Suprapubic skin (tissue), 4 donors: ENCODE results near the gene TMEM164.

Experiments used
- CTCF ChIP-seq, 2 donors: fragments of 200-600 bp in 1 of 2; fragments of 450-650 bp in 1 of 2; sonication (generic) in 1 of 2; IDR thresholded peaks; one replicate each; pipeline ENCODE4 v1.5.1; 2016 to 2019; ENCODE audit warnings: antibody characterized with exemption in 2 of 2, mild to moderate bottlenecking in 1 of 2, moderate library complexity in 1 of 2
- EP300 ChIP-seq: sonication (generic); formaldehyde crosslinking; IDR thresholded peaks from one replicate; pipeline ENCODE4 v1.6.1; 2017; ENCODE audit warnings: antibody characterized with exemption
- POLR2A ChIP-seq, 2 donors: fragments of 450-650 bp; IDR thresholded peaks; one replicate each; pipeline ENCODE4 v1.6.1; 2017; ENCODE audit warnings: antibody characterized with exemption in 2 of 2, mild to moderate bottlenecking in 2 of 2, moderate library complexity in 2 of 2
- POLR2AphosphoS5 ChIP-seq, 3 donors: sonication (generic); formaldehyde crosslinking; IDR thresholded peaks; one replicate each; pipeline ENCODE4 v1.6.1; 2017; ENCODE audit warnings: antibody characterized with exemption in 3 of 3

- TF ChIP-seq CTCF (IDR thresholded peaks at IDR 0.05), result no peak
- no peak for TF ChIP-seq POLR2A (IDR thresholded peaks at IDR 0.05)
- TF ChIP-seq POLR2AphosphoS5 (IDR thresholded peaks at IDR 0.05), result no peak
- TF ChIP-seq EP300, result no peak
Measured at GRCh38 chrX:110201799-110202198, 198.9 kb downstream of the TMEM164 start.
